CD4-positive, alpha-beta memory T cell (primary cell): ENCODE results near the gene TNFRSF11A. TPM values are rescaled to one million over a fixed set of nuclear protein-coding genes. Genes with fewer than 3 reads are reported as not detected.
A peak's percentile ranks its signal among the peaks of the same experiment; 100 is the strongest.

Source experiments
- CTCF ChIA-PET: fragments of 350-600 bp; sonication (Branson Sonifier 250); formaldehyde crosslinking; loops from one replicate; lab custom pipeline; 2021; ENCODE audit warnings: inconsistent platforms; ENCODE audit not compliant: partially characterized antibody; lab: Charles Lee
- POLR2A ChIA-PET: fragments of 350-600 bp; sonication (Branson Sonifier 250); formaldehyde crosslinking; loops from one replicate; lab custom pipeline; 2021; ENCODE audit not compliant: partially characterized antibody; lab: Charles Lee
- DNase-seq, 5 donors: peaks; one replicate each; pipeline versions ENCODE4 v3.0.0 to v3.0.0-alpha.2; 2020 to 2022; ENCODE audit warnings: mixed read lengths in 1 of 5
- H3K27ac ChIP-seq: one replicate; pipeline ENCODE4 v1.7.0; 2013; ENCODE audit warnings: low read depth, low read length
- H3K27me3 ChIP-seq: 2 replicates; pipeline ENCODE4 v1.7.0; 2013; ENCODE audit warnings: mild to moderate bottlenecking, low read length, moderate library complexity; ENCODE audit not compliant: insufficient read depth
- H3K36me3 ChIP-seq: 2 replicates; pipeline ENCODE4 v1.7.0; 2013; ENCODE audit warnings: mild to moderate bottlenecking, low read length, moderate library complexity; ENCODE audit not compliant: insufficient read depth
- H3K4me1 ChIP-seq: 2 replicates; pipeline ENCODE4 v1.7.0; 2013; ENCODE audit warnings: mild to moderate bottlenecking, low read length, moderate library complexity; ENCODE audit not compliant: insufficient read depth
- H3K4me3 ChIP-seq, 2 donors: one replicate each; pipeline ENCODE4 v1.7.0; 2013; ENCODE audit warnings: low read length in 2 of 2, mild to moderate bottlenecking in 1 of 2
- H3K9me3 ChIP-seq, 2 donors: one replicate each; pipeline ENCODE4 v1.7.0; 2013; ENCODE audit warnings: low read length in 2 of 2, control low read depth in 1 of 2; ENCODE audit not compliant: control insufficient read depth in 1 of 2
- H3K27ac Mint-ChIP-seq, 7 donors: one replicate each; pipeline ENCODE4 v1.8.0; 2020 to 2021; ENCODE audit warnings: mixed read lengths in 7 of 7, mild to moderate bottlenecking in 6 of 7, inconsistent platforms in 3 of 7, moderate library complexity in 3 of 7
- H3K27me3 Mint-ChIP-seq, 2 donors: one replicate each; pipeline ENCODE4 v1.8.0; 2020 to 2021; ENCODE audit warnings: mixed read lengths in 2 of 2
- H3K36me3 Mint-ChIP-seq, 2 donors: one replicate each; pipeline ENCODE4 v1.8.0; 2020 to 2021; ENCODE audit warnings: mixed read lengths in 2 of 2, inconsistent platforms in 1 of 2, mild to moderate bottlenecking in 1 of 2
- H3K4me1 Mint-ChIP-seq, 4 donors: one replicate each; pipeline ENCODE4 v1.8.0; 2020 to 2021; ENCODE audit warnings: mixed read lengths in 4 of 4, mild to moderate bottlenecking in 1 of 4
- H3K4me3 Mint-ChIP-seq, 8 donors: one replicate each; pipeline ENCODE4 v1.8.0; 2020 to 2021; ENCODE audit warnings: mixed read lengths in 8 of 8, mild to moderate bottlenecking in 7 of 8, moderate library complexity in 6 of 8, inconsistent platforms in 3 of 8
- H3K9me3 Mint-ChIP-seq, 8 donors: one replicate each; pipeline ENCODE4 v1.8.0; 2020 to 2021; ENCODE audit warnings: mixed read lengths in 8 of 8, mild to moderate bottlenecking in 5 of 8, inconsistent platforms in 3 of 8, moderate library complexity in 1 of 8
- intact Hi-C: fragments of 100-400 bp; cut with micrococcal nuclease; formaldehyde crosslinking; loops from one replicate; pipeline ENCODE4 v1.15.1; 2023
- polyA plus RNA-seq, 2 donors: library from polyadenylated mRNA; unstranded; fragments of 300-500 nt; fragmentation: Illumina TruSeq; gene quantifications; one replicate each; pipeline ENCODE4 v1.2.3, GENCODE V29; 2021
- total RNA-seq, 2 experiments: library from RNA; stranded (reverse); gene quantifications; one replicate each; pipeline ENCODE4 v1.2.3, GENCODE V29; 2021

TNFRSF11A gene
- total RNA-seq: 1 to 10 TPM; 1.3 TPM
- polyA plus RNA-seq: 1 to 10 TPM in 1 of 2 donors, under 1 TPM in 1; 0.49 to 6.5 TPM

DNA sequence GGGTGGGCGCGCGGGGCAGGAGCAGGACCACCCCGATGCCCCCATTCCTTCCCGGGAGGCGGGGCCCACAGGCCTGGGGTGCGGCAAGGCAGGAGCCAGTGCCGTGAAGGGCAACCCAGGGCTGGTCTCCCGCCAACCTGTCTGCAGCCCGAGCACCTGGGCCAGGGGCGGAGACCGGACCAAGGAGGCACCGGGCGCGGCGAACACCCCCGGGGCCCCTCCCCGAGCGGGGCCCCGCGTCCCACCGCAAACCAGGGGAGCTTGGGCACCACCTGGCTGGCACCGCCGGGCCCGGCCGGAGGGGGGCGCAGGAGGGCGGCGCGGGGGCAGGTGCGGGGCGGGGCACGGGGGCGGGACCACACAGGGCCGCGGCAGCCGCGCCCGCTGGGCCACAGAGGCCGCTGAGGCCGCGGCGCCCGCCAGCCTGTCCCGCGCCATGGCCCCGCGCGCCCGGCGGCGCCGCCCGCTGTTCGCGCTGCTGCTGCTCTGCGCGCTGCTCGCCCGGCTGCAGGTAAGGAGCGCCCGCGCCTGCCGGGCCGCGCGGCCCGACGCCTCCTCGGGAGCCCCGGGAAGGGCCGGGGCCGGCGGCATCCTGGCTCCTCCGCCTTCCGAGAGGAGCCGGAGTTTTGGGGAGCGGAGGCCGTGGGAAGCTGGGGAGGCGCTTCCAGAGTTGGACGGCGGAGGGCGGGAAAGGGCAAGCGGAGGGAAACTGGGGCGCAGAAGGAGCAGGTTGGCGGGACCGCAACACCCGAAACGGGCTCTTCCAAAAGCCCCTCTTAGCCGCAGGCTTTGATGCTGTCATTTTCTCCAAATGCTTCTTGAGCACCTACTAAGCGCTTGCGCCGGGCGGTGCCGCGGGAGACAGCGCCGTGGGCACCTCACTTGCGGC is at the start of gene TNFRSF11A:
Gene TNFRSF11A, plus strand, starts transcription at position 394 of the 889 bp plus-strand sequence. Its CDS starts 43 bp downstream, at position 437.
- Mint-ChIP-seq H3K27ac (peak within 1 kb of the TSS in 5 of 7 donors; percentile 20 to 91 (median 82)), H3K36me3 (peaks cover 0 to 1% of the 10 kb centered on the region in 2 donors), H3K4me3 (peak within 1 kb of the TSS; percentile 70 to 92 (median 86)), H3K27me3 (peaks cover 53 to 57% of the 10 kb centered on the region in 2 donors), H3K9me3 (peaks cover 0 to 3% (median 0%) of the 10 kb centered on the region in 8 donors), H3K4me1 (peaks cover 15 to 40% (median 26%) of the 10 kb centered on the region in 4 donors)
- Histone ChIP-seq H3K27me3 (peaks cover 35% of the 10 kb centered on the region), H3K9me3 (no peaks in the 10 kb centered on the region), H3K4me1 (peaks cover 19% of the 10 kb centered on the region), H3K36me3 (no peaks in the 10 kb centered on the region), H3K4me3 (peak within 1 kb of the TSS; percentile 22 to 58), H3K27ac (no peak within 1 kb of the TSS)
- ChIA-PET POLR2A (interaction anchor here (1.0 kb wide), 1 partner anchor 96 kb away, joined by 5 read pairs; no protein-coding TSS in a partner anchor), CTCF (interaction anchor here (1.2 to 2.1 kb wide), 3 partner anchors 9 to 97 kb away, joined by 3 to 7 read pairs (median 3); no protein-coding TSS in a partner anchor)
- intact Hi-C loops: loop anchor here (1.0 to 5.0 kb wide), 3 partner anchors 197 to 389 kb away; partner anchors contain the start of gene ZCCHC2
- DNase-seq: peak; percentile 46 to 60 (median 51)

DNA sequence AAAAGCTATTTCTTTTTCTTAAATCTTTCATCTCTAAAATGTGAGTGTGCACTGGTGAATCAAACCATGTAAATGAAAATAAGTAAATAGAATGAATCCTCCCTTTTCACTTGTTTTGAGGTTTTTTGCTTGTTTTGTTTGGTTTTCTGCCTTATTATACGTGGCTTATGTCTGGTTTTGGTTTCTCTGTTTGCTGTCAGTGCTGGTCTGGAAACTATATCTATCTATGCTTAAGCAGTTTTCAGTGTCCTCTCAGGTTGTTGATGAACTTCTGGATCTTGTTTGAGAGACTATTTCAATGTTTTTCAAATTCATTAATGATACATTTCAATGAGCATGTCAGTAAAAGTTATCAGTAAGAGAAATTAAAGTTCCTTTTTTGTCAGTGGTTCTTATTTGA is 48.1 kb upstream of the TNFRSF11A start:
- CTCF ChIA-PET: no interaction called here
- no peaks in the 10 kb centered on the region for H3K9me3 Mint-ChIP-seq
- Histone ChIP-seq H3K27ac (no peak overlapping the region), H3K4me1 (no peaks in the 10 kb centered on the region), H3K9me3 (no peaks in the 10 kb centered on the region), H3K4me3 (no peak overlapping the region), H3K36me3 (peaks cover 25% of the 10 kb centered on the region), H3K27me3 (no peaks in the 10 kb centered on the region)
- peaks cover 0 to 3% (median 0%) of the 10 kb centered on the region in 4 donors for H3K4me1 Mint-ChIP-seq
- intact Hi-C loops: no loop called here
- DNase-seq: no peak
- peak overlapping the region in 3 of 7 donors; percentile 23 to 46 (median 31) for H3K27ac Mint-ChIP-seq
- H3K4me3 Mint-ChIP-seq: no peak overlapping the region
- H3K27me3 Mint-ChIP-seq: no peaks in the 10 kb centered on the region
- H3K36me3 Mint-ChIP-seq: peaks cover 31 to 45% of the 10 kb centered on the region in 2 donors
- POLR2A ChIA-PET: no interaction called here

DNA sequence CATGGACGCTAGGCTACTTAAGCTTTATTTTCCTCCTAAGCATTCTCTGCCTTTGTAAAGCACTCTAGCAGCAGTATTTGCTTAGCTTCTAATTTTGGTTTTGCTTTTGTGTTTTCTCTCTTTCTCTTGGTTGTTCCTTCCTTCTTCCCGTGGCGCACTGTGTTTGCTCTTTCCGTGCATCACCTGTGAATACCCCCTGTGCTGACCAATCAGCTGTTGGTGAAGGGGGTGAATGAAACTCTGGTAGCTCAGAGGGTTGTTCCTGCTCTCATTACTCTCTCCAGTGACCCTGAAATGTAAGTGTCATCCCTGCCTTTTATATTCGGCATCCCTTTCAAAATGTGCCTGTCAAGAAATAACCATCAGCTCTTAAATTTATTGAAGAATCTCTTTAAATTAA is 45.5 kb upstream of the TNFRSF11A start:
- Mint-ChIP-seq H3K4me3 (no peak overlapping the region), H3K9me3 (no peaks in the 10 kb centered on the region), H3K27me3 (no peaks in the 10 kb centered on the region), H3K27ac (no peak overlapping the region), H3K4me1 (peaks cover 0 to 3% (median 0%) of the 10 kb centered on the region in 4 donors), H3K36me3 (peaks cover 44 to 60% of the 10 kb centered on the region in 2 donors)
- H3K4me3 ChIP-seq: no peak overlapping the region
- POLR2A ChIA-PET: no interaction called here
- H3K27me3 ChIP-seq: no peaks in the 10 kb centered on the region
- intact Hi-C loops: no loop called here
- no peak for DNase-seq
- no peaks in the 10 kb centered on the region for H3K4me1 ChIP-seq
- CTCF ChIA-PET: no interaction called here
- peaks cover 26% of the 10 kb centered on the region for H3K36me3 ChIP-seq
- H3K27ac ChIP-seq: no peak overlapping the region
- H3K9me3 ChIP-seq: no peaks in the 10 kb centered on the region

DNA sequence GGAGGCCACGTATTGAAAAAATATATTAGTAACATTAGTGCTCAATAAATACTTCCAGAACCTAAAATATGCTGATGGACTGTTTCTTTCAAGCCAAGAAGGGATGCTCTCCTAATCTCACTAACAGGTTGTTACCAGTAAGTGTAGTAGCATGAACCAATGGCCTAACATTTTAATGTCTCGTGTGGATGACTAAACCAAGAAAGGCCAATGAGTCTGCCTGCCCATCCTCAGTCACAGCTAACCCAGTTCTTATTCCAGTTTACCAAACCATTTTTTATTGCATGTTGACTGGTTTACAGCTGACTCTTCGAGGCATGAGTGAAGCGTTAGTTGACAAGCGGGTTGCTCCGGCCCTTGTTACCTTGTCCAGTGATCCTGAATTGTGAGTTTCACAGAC is 45.1 kb upstream of the TNFRSF11A start:
- Histone ChIP-seq H3K4me3 (no peak overlapping the region), H3K27ac (no peak overlapping the region), H3K27me3 (no peaks in the 10 kb centered on the region), H3K4me1 (no peaks in the 10 kb centered on the region), H3K9me3 (no peaks in the 10 kb centered on the region), H3K36me3 (peaks cover 23% of the 10 kb centered on the region)
- Mint-ChIP-seq H3K36me3 (peaks cover 47 to 64% of the 10 kb centered on the region in 2 donors), H3K4me3 (no peak overlapping the region), H3K27ac (no peak overlapping the region), H3K27me3 (no peaks in the 10 kb centered on the region), H3K9me3 (no peaks in the 10 kb centered on the region), H3K4me1 (peaks cover 0 to 3% (median 0%) of the 10 kb centered on the region in 4 donors)
- POLR2A ChIA-PET: no interaction called here
- no peak for DNase-seq
- CTCF ChIA-PET: no interaction called here
- intact Hi-C loops: no loop called here

DNA sequence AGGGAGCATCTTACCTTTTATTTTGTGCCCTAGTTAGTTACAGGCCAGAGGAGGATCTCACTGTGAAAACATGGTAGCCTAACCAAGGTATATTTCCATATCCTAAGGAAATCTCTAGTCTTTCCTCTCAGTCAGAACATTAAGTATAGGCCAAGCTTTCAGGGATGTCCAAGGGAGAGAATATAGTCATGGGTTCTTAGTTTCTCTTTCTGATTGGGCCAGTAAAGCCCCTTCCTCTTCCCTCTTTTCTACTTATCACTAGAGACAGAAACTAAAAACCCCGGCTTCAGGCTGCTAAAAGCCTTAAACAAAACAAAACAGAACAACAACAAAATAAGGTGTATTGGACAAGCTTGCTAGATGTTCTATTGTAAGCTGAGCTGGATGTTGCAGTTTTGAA is 44.3 kb upstream of the TNFRSF11A start:
- Histone ChIP-seq H3K27ac (no peak overlapping the region), H3K36me3 (peaks cover 19% of the 10 kb centered on the region), H3K9me3 (no peaks in the 10 kb centered on the region), H3K4me1 (no peaks in the 10 kb centered on the region), H3K27me3 (no peaks in the 10 kb centered on the region), H3K4me3 (no peak overlapping the region)
- no peak overlapping the region for H3K4me3 Mint-ChIP-seq
- no peak for DNase-seq
- H3K36me3 Mint-ChIP-seq: peaks cover 49 to 67% of the 10 kb centered on the region in 2 donors
- H3K9me3 Mint-ChIP-seq: no peaks in the 10 kb centered on the region
- H3K27ac Mint-ChIP-seq: peak overlapping the region in 2 of 7 donors; percentile 58 to 67
- ChIA-PET POLR2A (no interaction called here), CTCF (no interaction called here)
- intact Hi-C loops: no loop called here
- H3K4me1 Mint-ChIP-seq: peaks cover 0 to 3% (median 0%) of the 10 kb centered on the region in 4 donors
- no peaks in the 10 kb centered on the region for H3K27me3 Mint-ChIP-seq

DNA sequence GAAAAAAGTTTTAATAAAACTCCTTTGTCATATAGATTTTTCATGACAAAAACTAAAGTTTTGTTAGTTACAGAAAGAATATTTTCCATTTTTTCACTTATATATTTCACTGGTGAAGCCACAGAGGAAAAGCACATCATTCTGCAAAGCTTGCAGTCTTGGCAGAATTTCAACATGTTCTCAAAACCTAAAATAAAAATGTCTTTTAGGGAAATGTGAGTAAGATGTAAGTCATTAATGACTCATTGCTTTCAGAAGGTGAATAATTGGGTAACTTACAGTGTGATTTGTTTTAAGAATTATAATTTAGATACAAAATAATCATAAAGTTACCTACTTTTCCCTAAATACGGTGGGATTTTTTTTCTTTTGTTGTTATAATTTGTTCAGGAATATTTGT is 43.4 kb upstream of the TNFRSF11A start:
- Histone ChIP-seq H3K36me3 (peaks cover 15% of the 10 kb centered on the region), H3K9me3 (no peaks in the 10 kb centered on the region), H3K4me1 (no peaks in the 10 kb centered on the region), H3K4me3 (no peak overlapping the region), H3K27me3 (no peaks in the 10 kb centered on the region), H3K27ac (no peak overlapping the region)
- no peak overlapping the region for H3K27ac Mint-ChIP-seq
- DNase-seq: no peak
- H3K27me3 Mint-ChIP-seq: no peaks in the 10 kb centered on the region
- peaks cover 50 to 67% of the 10 kb centered on the region in 2 donors for H3K36me3 Mint-ChIP-seq
- H3K4me3 Mint-ChIP-seq: no peak overlapping the region
- POLR2A ChIA-PET: no interaction called here
- CTCF ChIA-PET: no interaction called here
- H3K9me3 Mint-ChIP-seq: no peaks in the 10 kb centered on the region
- intact Hi-C loops: no loop called here
- peaks cover 0 to 3% (median 0%) of the 10 kb centered on the region in 4 donors for H3K4me1 Mint-ChIP-seq

DNA sequence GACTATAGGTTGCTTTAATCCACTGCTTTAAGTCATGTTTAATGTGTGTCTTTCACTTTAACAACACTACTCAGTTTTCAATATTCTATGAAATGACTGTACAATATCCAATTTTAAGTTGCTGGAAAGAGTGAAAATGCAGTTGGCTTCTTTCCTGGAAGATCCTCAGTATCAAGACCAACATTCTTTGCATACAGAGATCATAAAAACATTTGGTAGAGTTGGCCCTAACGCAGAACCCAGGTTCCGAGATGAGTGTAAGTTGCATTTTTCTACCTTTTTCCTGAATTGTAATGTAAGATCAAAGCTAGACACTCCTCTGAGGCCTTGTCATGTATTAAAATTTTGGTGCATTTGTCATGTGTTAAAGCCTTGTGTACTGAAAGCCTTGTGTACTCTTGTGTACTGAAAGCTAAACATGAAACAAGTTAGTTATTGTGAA is 42.9 kb upstream of the TNFRSF11A start:
- DNase-seq: no peak
- POLR2A ChIA-PET: no interaction called here
- no peak overlapping the region for H3K27ac Mint-ChIP-seq
- Histone ChIP-seq H3K4me1 (no peaks in the 10 kb centered on the region), H3K36me3 (peaks cover 15% of the 10 kb centered on the region), H3K27ac (no peak overlapping the region), H3K27me3 (no peaks in the 10 kb centered on the region), H3K4me3 (no peak overlapping the region), H3K9me3 (no peaks in the 10 kb centered on the region)
- CTCF ChIA-PET: no interaction called here
- peaks cover 0 to 3% (median 0%) of the 10 kb centered on the region in 4 donors for H3K4me1 Mint-ChIP-seq
- peaks cover 45 to 65% of the 10 kb centered on the region in 2 donors for H3K36me3 Mint-ChIP-seq
- no peaks in the 10 kb centered on the region for H3K9me3 Mint-ChIP-seq
- intact Hi-C loops: no loop called here
- no peaks in the 10 kb centered on the region for H3K27me3 Mint-ChIP-seq
- H3K4me3 Mint-ChIP-seq: no peak overlapping the region
